BE2C (cell line): ENCODE data around the gene ESRRB.
"Not testable (repeated sequence)": the region's sequence is repeated elsewhere in the genome, so short reads cannot be mapped to it uniquely, and the experiment has no call there.

Experiments
- DNase-seq: peaks from one replicate; pipeline ENCODE4 v3.0.0-alpha.2; 2020
- H3K27me3 ChIP-seq: fragments of 250-450 bp; sonication (Bioruptor Pico); 2 replicates; pipeline ENCODE4 v1.5.1; 2020; ENCODE audit warnings: mild to moderate bottlenecking
- H3K36me3 ChIP-seq: fragments of 250-450 bp; sonication (Bioruptor Pico); 2 replicates; pipeline ENCODE4 v1.5.1; 2020; ENCODE audit warnings: mild to moderate bottlenecking
- H3K4me1 ChIP-seq: fragments of 250-450 bp; sonication (Bioruptor Pico); 2 replicates; pipeline ENCODE4 v1.5.1; 2020
- H3K4me3 ChIP-seq: 2 replicates; pipeline ENCODE4 v1.5.1; 2011; ENCODE audit warnings: low read depth, low read length
- H3K9me3 ChIP-seq: fragments of 250-450 bp; sonication (Bioruptor Pico); 2 replicates; pipeline ENCODE4 v1.5.1; 2020
- CTCF ChIP-seq: IDR thresholded peaks from 2 replicates; pipeline ENCODE4 v1.5.1; 2012; ENCODE audit warnings: mild to moderate bottlenecking, low read depth, low read length

The ESRRB gene

DNA sequence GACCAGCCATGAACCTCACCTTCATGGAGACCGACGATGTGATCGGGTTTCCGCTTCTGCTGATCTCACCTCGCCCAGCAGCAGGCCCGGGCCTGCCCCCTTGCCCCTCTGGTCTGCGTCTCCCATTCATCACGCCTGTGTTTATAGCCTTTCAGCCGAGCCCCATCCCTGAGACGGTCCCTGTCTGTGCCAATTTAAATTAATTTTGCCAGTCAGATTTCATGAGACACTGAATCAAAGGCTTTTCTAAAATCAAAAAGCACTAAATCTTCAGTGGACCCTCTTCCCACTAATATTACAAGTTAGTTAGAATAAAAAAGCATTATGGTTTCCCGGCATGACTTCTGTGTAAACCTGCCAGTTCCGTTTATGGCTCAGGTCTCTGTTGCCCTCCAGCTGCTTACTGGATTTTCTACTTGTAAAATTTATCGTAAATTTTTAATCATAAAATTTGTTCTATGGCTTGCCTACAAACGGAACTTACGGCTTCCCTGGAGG lies 155.9 kb downstream of the ESRRB start:
- H3K4me3 ChIP-seq: no peak overlapping the region
- no peak for DNase-seq
- H3K36me3 ChIP-seq: no peaks in the 10 kb centered on the region
- no peak for TF ChIP-seq CTCF
- no peaks in the 10 kb centered on the region for H3K9me3 ChIP-seq
- no peaks in the 10 kb centered on the region for H3K4me1 ChIP-seq
- no peaks in the 10 kb centered on the region for H3K27me3 ChIP-seq

- DNase-seq, H3K27me3 ChIP-seq, H3K4me3 ChIP-seq, H3K9me3 ChIP-seq, H3K4me1 ChIP-seq, H3K36me3 ChIP-seq: not testable (repeated sequence)
Observed at GRCh38 chr14:76536636-76537035, 160.7 kb downstream of the ESRRB start.

DNA sequence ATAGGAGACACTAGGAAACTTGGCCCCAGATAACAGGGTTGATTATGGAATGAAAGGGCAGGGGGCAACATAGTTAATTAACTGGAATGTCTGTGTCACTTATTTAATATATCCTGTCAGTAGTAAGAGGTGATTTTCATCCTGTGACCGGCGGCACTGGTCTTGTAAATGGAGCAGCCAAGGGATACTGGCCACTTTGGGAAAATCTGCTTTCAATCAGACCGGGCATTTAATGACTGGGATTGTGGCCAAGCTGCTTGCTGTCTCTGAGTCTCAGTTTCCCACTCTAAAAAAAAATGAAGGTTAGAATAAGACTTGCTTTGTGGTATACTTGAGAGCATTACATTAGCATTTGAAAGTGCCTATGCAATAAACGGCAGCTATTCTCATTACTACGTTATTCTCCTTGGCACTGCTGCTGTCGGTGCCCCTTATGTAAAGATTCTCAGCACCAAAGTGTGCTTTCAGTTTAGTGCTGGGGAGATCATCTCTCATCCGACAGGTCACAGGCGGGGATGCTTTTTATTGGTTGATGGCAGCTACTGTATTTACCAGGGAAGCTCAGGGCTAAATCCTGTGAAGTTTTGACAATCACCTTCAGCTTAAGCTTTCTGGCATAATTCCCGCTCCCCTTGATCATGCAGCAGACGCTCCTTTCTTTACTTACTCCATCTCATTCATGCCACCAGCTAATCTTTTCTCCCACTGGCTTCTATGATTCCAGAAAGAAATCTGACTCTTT lies 162.1 kb downstream of the ESRRB start:
- no peak overlapping the region for H3K4me3 ChIP-seq
- H3K9me3 ChIP-seq: no peaks in the 10 kb centered on the region
- DNase-seq: no peak
- H3K27me3 ChIP-seq: no peaks in the 10 kb centered on the region
- H3K4me1 ChIP-seq: no peaks in the 10 kb centered on the region
- no peaks in the 10 kb centered on the region for H3K36me3 ChIP-seq
- no peak for TF ChIP-seq CTCF

- Histone ChIP-seq H3K4me1 (no peaks in the 10 kb centered on the region), H3K4me3 (no peak overlapping the region), H3K36me3 (no peaks in the 10 kb centered on the region), H3K9me3 (no peaks in the 10 kb centered on the region), H3K27me3 (no peaks in the 10 kb centered on the region)
- no peak for TF ChIP-seq CTCF
- DNase-seq: no peak
Observed at GRCh38 chr14:76538648-76539008, 162.7 kb downstream of the ESRRB start.

DNA sequence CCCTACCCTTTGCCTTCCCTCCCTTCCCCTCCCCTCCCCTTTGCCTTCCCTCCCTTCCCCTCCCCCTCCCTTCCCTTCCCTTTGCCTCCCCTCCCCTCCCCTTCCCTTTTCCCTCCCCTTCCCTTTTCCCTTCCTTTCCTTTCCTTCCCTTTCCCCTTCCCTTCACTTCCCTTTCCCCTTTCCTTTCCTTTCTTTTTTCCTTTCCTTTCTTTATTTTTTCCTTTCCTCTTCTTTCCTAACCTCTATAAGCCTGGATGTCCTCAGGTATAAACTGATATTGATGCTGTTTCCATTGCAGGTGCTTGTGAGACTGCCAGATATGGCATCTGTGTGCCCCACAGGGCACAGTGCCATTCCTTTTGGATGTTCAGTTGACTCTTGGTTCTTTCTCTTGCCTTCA lies 163.2 kb downstream of the ESRRB start:
- no peak for TF ChIP-seq CTCF
- Histone ChIP-seq H3K4me1 (no peaks in the 10 kb centered on the region), H3K4me3 (no peak overlapping the region)

DNA sequence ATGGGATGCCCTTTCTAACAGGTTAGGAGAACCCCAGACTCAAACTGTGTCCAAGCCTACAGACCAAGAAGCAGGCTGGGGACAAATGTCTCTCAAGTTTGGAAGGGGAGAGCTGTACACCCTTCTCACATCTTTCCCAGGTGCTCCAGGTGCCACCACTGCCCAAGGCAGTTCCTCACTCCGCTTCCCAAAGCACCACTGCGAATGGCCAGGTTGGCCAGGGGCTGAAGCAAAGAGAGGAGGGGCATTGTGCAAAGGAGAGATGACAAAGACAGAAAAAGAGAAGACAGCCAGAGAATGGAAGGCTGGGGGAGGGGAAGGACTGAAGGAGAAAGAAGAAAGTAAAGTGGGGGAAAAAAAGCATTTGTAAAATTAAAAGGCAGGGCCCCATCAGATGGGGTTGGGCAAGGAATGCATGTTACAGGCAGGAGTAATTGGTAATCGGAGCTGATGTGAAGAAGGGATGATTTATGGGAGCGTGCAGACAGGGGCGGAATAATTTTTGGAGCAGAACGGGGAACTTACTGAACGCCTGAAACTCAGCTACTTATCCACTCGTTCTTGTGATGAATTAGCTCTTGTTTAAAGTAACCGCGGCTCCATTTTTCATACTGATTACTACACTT lies 165.8 kb downstream of the ESRRB start:
- Histone ChIP-seq H3K36me3 (no peaks in the 10 kb centered on the region), H3K27me3 (no peaks in the 10 kb centered on the region), H3K4me3 (no peak overlapping the region), H3K4me1 (no peaks in the 10 kb centered on the region), H3K9me3 (no peaks in the 10 kb centered on the region)
- no peak for TF ChIP-seq CTCF
- DNase-seq: no peak

More for the DNA sequence above, 163.2 kb downstream of the ESRRB start:
- Histone ChIP-seq H3K9me3 (no peaks in the 10 kb centered on the region), H3K36me3 (no peaks in the 10 kb centered on the region), H3K27me3 (no peaks in the 10 kb centered on the region)
- DNase-seq: no peak
